Upper lobe of left lung (tissue), 4 donors: ENCODE measurements around the gene CST11.

Experiments used
- EP300 ChIP-seq, 4 donors: sonication (generic); formaldehyde crosslinking; IDR thresholded peaks; one replicate each; pipeline ENCODE4 v1.5.1; 2017; ENCODE audit warnings: antibody characterized with exemption in 4 of 4, control low read depth in 2 of 4
- POLR2A ChIP-seq, 4 donors: fragments of 450-650 bp; IDR thresholded peaks; one replicate each; pipeline ENCODE4 v1.5.1; 2016 to 2017; ENCODE audit warnings: antibody characterized with exemption in 4 of 4, mild to moderate bottlenecking in 2 of 4
- POLR2AphosphoS5 ChIP-seq, 2 donors: sonication (generic); formaldehyde crosslinking; IDR thresholded peaks; one replicate each; pipeline ENCODE4 v1.5.1; 2017; ENCODE audit warnings: antibody characterized with exemption in 2 of 2
- TF ChIP-seq, protein P1 (sequence below), 6 experiments: fragments of 450-650 bp in 4 of 6; fragments of 200-600 bp in 2 of 6; sonication (generic) in 2 of 6; IDR thresholded peaks; one replicate each; pipeline ENCODE4 v1.5.1; 2016 to 2019; ENCODE audit warnings: antibody characterized with exemption in 6 of 6

- TF ChIP-seq EP300 (IDR thresholded peaks at IDR 0.05): no peak
- TF ChIP-seq POLR2AphosphoS5 (IDR thresholded peaks at IDR 0.05): no peak
- TF ChIP-seq, protein P1, sequence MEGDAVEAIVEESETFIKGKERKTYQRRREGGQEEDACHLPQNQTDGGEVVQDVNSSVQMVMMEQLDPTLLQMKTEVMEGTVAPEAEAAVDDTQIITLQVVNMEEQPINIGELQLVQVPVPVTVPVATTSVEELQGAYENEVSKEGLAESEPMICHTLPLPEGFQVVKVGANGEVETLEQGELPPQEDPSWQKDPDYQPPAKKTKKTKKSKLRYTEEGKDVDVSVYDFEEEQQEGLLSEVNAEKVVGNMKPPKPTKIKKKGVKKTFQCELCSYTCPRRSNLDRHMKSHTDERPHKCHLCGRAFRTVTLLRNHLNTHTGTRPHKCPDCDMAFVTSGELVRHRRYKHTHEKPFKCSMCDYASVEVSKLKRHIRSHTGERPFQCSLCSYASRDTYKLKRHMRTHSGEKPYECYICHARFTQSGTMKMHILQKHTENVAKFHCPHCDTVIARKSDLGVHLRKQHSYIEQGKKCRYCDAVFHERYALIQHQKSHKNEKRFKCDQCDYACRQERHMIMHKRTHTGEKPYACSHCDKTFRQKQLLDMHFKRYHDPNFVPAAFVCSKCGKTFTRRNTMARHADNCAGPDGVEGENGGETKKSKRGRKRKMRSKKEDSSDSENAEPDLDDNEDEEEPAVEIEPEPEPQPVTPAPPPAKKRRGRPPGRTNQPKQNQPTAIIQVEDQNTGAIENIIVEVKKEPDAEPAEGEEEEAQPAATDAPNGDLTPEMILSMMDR (IDR thresholded peaks at IDR 0.05): no peak
- no peak for TF ChIP-seq POLR2A (IDR thresholded peaks at IDR 0.05)
These were observed at the start of gene CST11 for GRCh38 chr20:23452776-23453175.
